Activated gamma-delta T cell treated with Interleukin-2 at 50 U/mL for 16 hours (primary cell): ENCODE measurements around the gene ZEB1.
"Not testable (repeated sequence)": the region's sequence is repeated elsewhere in the genome, so short reads cannot be mapped to it uniquely, and the experiment has no call there.

ENCODE experiments used
- DNase-seq: peaks from one replicate; pipeline ENCODE4 v3.0.0-alpha.2; 2020

Gene ZEB1

DNA sequence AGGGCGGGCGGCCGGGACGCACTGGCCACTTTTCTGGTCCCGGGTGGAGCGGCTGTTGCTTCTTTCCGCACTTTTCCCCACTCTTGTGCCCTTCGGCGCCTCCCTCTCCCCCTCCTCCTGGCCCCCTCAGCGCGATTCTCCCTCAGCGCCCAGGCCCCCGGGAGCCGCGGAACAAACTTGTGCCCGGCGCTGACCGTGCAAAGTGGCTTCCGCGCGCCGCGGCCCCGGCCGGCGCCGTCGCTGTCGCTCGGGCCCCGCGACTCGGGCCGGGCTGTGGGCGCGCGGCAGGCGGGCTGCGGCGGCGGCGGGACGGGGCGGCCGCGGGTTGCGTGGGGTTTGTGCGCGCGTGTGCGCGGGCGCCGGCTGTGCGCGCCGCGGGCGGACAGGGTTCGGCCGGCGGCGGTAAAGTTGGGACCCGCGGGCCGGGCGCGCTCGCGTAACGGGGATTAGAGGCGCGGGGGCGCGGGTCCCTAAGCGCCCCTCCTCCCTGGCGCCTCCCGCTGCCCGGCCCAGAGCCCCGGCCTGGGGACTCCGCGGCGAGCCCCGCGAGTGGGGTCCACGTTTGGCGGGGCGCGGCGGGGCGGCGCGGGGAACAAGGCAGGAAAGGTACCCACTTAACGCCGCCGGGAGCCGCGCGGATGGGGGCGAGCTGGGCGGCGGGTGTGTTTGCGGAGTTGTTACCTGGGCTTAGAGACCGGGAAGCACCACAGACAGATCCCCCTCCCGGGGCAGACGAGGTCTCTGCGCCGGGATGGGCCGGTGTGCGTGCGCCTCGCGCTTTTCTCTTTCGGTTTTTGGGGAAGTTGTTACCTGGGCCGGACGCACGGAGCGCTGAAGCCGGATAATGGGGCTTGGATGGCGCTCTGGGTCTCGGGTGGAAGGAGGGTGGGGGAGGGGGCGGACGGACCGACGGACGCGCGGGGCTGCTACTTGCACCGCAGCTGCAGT is 860 bp downstream of the ZEB1 start:
- peak; percentile 35 for DNase-seq

GRCh38 chr10:31320550-31321211 is 1.7 kb downstream of the ZEB1 start:
- DNase-seq = peak; percentile 13

DNA sequence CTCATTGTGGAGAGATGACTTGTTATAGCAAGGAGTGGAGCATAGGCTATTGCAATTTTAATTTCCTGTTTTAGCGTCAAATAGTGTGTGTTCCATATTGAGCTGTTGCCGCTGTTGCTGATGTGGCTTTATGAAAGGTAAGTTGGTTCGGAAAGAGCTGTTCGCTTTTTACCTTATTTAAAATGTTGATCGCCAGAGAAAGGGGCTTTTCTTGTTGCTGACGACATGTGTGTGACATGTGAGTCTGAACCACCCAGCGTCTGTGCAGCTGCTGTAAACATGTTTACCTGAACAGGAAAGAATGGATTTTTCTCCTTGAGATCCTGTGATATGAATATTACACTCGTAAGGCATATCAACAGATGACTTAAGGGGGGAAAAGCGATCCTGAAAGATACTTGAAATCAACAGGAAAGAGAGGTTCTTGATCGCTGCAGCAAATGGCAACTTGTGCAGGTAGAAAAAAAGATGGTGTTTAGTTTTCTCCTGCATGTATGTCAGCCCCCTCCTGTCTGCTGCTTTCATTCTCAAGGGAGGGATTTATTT is 2.5 kb downstream of the ZEB1 start:
- DNase-seq = peak; percentile 9

- DNase-seq = no peak
Observed at GRCh38 chr10:31322647-31323046, 3.6 kb downstream of the ZEB1 start.

GRCh38 chr10:31340343-31340742 is 21.3 kb downstream of the ZEB1 start:
- no peak for DNase-seq

DNA sequence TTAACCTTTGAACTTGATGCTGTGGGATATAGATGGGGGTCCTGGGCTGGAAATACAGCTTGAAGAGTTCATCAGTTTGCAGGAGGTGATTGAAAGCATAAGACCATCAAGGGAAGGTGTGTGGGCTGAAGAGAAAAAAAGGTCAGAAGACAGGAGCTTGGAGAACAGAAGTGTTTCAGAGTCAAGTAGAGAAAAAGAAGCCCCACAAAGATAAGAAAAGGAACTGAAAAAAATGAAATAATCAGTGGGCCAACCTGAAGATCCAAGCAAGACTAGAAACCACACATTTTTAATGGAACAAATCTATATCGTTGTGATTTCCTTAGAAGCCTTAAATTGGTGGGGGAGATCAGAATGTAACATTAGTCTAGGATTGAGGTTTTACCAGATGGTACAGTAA is 22.5 kb downstream of the ZEB1 start:
- DNase-seq = no peak

GRCh38 chr10:31343009-31343408 is 24.0 kb downstream of the ZEB1 start:
- DNase-seq = no peak

DNA sequence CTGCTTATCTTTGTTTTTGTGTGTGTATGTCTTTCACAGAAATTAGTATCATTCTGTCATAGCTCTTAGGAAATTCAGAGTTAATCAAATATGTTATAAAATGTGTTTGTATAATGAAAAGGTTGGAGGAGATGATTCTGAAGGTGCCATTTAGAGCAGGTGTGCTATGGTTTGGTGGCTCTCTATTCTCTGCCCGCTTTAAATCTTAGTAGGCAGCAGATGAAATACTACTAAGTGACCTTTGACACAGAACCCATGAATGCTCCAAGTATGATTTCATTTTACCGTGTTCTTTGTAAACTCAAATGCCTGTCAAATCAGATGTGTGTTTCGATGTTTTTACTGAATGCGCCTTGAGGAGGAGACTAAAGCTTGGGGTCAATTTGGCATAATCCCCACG is 24.5 kb downstream of the ZEB1 start:
- no peak for DNase-seq

- DNase-seq = no peak
Observed at GRCh38 chr10:31345886-31346285, 26.9 kb downstream of the ZEB1 start.

GRCh38 chr10:31346953-31347352 is 27.9 kb downstream of the ZEB1 start:
- DNase-seq = no peak

- no peak for DNase-seq
Observed at GRCh38 chr10:31347705-31348104, 28.7 kb downstream of the ZEB1 start.

DNA sequence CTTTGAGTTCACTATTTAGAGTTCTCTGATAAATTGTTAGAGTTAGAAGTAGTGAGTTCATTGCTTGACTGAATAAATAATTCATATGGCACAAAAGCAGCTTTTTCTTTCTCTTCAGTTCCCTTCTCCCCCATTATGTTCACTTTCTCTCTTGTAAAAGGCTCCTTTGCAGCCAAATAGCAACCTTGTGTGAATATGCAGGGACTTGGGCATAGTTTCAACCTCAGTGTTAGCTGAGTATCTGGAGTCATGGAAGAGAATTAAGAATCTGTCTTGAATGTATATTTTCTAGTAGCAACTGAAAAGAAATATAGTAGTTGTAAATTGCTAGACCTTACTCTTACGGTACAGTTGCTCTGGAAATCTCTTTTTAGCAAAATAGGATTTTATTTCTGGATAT is 31.9 kb downstream of the ZEB1 start:
- DNase-seq = no peak

DNA sequence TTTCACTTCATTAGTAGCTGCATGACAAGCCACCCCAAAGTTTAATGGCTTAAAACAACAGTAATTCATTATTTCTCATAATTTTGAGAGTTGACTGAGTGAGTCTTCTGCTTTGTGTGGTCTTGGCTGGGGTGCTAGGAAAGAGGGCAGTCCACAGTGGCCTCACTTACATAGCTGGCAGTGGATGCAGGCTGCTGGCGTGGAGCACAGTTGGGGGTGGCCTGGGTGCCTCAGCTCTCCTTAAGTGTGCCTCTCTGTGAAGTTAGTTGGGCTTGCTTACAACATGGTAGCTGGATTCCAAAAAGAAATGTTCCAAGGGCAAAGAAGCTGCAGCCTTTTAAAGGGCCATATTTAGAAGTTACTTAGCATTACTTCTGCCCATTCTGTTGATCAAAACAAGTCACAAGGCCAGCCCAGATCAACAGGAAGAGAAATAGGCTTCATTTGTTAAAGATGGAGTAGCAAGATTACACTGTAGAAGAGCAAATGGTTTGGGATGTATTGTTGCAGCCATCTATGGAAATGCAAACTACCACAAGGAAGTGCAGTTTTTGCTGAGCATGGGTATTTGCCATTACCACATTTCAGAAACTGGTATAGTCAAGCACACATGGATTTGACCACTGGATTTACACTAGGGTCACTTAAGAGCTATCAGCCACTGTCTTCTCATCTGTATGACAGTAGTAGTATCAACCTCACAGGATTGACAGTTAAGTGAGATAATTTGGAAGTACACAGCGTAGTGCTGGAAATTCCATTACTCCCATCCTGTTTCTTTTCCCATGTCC is 33.6 kb downstream of the ZEB1 start:
- no peak for DNase-seq

GRCh38 chr10:31353574-31353973 is 34.6 kb downstream of the ZEB1 start:
- DNase-seq = no peak

DNA sequence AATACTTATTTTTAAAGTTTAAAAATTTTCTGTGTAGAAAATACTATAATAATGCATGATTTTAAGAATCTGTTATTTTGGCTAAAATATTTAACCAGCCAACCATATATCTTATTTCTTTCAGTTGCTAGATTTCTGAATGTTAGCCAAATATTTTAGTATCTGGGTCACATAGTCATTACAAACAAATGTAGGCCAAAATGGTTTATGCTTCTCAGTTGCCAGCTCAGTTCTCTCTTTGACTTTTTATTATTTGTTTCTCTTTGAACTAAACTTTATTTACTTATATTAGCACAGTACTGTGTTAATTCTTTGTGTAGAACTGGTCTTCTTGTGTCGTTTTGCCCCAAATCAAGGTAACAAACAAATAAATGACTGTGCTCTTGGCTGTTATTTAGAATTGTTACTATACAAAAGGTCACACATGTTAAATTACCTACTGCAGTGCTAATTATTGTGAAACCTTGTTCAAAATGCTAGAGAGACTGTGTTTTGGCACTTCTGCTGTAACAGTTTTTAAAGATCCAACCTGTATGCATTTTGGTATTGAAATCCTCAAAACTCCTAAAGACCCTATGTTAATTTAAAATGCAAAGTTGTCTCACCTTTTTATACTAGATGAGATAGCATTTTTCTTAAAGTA is 39.8 kb downstream of the ZEB1 start:
- DNase-seq = no peak

GRCh38 chr10:31359979-31360378 is 41.0 kb downstream of the ZEB1 start:
- DNase-seq = no peak

GRCh38 chr10:31361475-31361874 is 42.5 kb downstream of the ZEB1 start:
- not testable (repeated sequence) for DNase-seq

DNA sequence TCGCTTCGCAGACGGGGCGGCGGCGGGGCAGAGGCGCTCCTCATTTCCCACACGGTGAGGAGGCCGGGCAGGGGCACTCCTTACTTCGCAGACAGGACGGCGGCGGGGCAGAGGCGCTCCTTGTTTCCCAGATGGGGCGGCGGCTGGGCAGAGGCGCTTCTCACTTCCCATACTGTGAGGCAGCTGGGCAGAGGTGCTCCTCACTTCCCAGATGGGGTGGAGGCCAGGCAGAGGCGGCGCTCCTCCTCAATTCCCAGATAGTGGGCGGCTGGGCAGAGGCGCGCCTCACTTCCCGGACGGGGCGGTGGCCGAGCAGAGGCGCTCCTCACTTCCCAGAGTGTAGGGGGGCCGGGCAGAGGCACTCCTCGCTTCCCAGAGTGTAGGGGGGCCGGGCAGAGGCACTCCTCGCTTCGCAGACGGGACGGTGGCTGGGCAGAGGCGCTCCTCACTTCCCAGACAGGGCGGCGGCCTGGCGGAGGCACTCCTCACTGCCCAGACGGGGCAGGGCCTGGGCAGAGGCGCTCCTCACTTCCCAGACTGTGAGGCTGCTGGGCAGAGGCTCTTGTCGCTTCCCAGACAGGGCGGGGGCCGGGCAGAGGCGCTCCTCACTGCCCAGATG is 43.1 kb downstream of the ZEB1 start:
- DNase-seq = no peak

DNA sequence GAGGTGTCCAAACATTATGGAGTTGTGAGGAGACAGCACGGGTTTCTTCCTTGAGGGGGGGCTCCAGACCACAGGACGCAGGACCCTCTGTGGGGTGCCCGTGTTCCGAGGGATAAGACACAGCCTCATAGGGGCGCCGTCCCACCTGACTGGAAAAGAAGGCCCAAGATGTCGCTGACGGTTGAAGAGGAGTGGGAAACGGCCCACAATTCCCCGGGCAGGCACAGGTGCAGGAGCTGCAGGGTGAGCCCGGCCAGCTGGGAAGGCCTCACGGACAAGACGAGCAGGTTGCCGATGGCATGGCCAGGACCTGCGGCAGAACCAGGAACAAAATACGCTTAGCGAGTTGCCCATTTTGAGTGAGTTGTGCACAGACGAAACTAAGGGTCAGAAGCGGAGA is 44.7 kb downstream of the ZEB1 start:
- DNase-seq = not testable (repeated sequence)

- not testable (repeated sequence) for DNase-seq
Observed at GRCh38 chr10:31364238-31364637, 45.2 kb downstream of the ZEB1 start.

DNA sequence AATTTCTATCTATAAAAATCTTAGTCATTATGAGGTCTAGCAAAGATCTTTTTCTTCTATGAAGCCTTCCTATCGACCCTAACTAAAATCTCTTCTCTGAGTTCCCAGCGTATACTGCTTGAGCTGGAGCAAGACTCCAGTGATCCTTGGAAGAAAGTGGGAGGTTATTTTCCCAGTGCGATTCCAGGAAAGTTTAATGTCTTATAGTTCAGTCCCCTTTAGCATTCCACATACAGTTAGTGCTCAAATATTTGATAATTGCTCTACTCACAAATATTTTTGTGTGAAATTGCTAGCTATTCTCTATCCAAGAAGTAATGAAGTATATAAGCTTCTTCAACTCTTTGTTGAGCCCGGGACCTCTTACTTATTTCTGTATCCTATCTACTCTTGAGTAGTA is 47.7 kb downstream of the ZEB1 start:
- no peak for DNase-seq

DNA sequence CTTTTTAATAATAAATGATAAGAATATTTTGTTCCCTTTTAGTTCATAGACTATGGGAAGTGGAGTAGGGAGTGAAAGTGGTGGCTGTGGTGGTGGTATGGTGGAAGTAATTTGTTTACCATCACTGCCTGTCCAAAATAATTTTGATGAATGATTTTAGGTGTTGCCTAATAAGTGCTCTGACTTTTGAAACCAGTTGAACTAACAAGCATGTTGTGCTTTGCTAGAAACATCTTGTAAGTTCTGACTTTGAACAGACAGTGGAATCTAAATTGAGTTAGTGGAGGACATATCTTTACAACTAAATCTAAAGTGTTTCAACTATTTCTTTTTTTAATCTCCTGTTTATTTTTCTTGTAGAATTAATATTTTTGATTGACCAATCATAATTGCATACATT is 49.7 kb downstream of the ZEB1 start:
- DNase-seq = no peak
